ENCODE data around the gene SNX9.

Gene SNX9

GRCh38 chr6:157860505-157860991 is 37.5 kb downstream of the SNX9 start:
- DNase-seq: peak; percentile 75

- DNase-seq: no peak
Measured at GRCh38 chr6:157861184-157861583, 38.1 kb downstream of the SNX9 start.

- no peak for DNase-seq
Measured at GRCh38 chr6:157861814-157862213, 38.8 kb downstream of the SNX9 start.

GRCh38 chr6:157862706-157863105 is 39.7 kb downstream of the SNX9 start:
- no peak for DNase-seq

- DNase-seq: no peak
Measured at GRCh38 chr6:157864185-157864761, 41.2 kb downstream of the SNX9 start.

GRCh38 chr6:157865249-157865648 is 42.2 kb downstream of the SNX9 start:
- no peak for DNase-seq

GRCh38 chr6:157867155-157867559 is 44.1 kb downstream of the SNX9 start:
- DNase-seq: no peak

- DNase-seq: no peak
Measured at GRCh38 chr6:157867981-157868380, 44.9 kb downstream of the SNX9 start.

GRCh38 chr6:157868835-157869234 is 45.8 kb downstream of the SNX9 start:
- DNase-seq: no peak

GRCh38 chr6:157869673-157870302 is 46.7 kb downstream of the SNX9 start:
- no peak for DNase-seq

- peak; percentile 72 for DNase-seq
Measured at GRCh38 chr6:157873735-157874344, 50.8 kb downstream of the SNX9 start.

GRCh38 chr6:157877149-157877548 is 54.1 kb downstream of the SNX9 start:
- no peak for DNase-seq

- no peak for DNase-seq
Measured at GRCh38 chr6:157877573-157878438, 54.8 kb downstream of the SNX9 start.

GRCh38 chr6:157879034-157879872 is 56.2 kb downstream of the SNX9 start:
- no peak for DNase-seq

- no peak for DNase-seq
Measured at GRCh38 chr6:157879873-157880254, 56.8 kb downstream of the SNX9 start.

- DNase-seq: no peak
Measured at GRCh38 chr6:157880534-157880933, 57.5 kb downstream of the SNX9 start.

GRCh38 chr6:157881342-157881741 is 58.3 kb downstream of the SNX9 start:
- DNase-seq: no peak

- DNase-seq: peak; percentile 43
Measured at GRCh38 chr6:157884756-157885155, 61.7 kb downstream of the SNX9 start.

GRCh38 chr6:157885211-157885788 is 62.3 kb downstream of the SNX9 start:
- DNase-seq: peak; percentile 82

GRCh38 chr6:157885876-157886275 is 62.8 kb downstream of the SNX9 start:
- DNase-seq: no peak

- DNase-seq: no peak
Measured at GRCh38 chr6:157887892-157888291, 64.8 kb downstream of the SNX9 start.

Measured in central memory CD4-positive, alpha-beta T cell (primary cell).